Stimulated activated CD8-positive, alpha-beta memory T cell treated with anti-CD3 and anti-CD28 coated beads, Interleukin-15, amount 100 ng/mL, for 1 hour (primary cell): ENCODE results near the gene CDKN2B-AS1.

Experiments
- DNase-seq: peaks from one replicate; pipeline ENCODE4 v3.0.0-alpha.2; 2020; ENCODE audit warnings: low read depth

Gene CDKN2B-AS1

DNA sequence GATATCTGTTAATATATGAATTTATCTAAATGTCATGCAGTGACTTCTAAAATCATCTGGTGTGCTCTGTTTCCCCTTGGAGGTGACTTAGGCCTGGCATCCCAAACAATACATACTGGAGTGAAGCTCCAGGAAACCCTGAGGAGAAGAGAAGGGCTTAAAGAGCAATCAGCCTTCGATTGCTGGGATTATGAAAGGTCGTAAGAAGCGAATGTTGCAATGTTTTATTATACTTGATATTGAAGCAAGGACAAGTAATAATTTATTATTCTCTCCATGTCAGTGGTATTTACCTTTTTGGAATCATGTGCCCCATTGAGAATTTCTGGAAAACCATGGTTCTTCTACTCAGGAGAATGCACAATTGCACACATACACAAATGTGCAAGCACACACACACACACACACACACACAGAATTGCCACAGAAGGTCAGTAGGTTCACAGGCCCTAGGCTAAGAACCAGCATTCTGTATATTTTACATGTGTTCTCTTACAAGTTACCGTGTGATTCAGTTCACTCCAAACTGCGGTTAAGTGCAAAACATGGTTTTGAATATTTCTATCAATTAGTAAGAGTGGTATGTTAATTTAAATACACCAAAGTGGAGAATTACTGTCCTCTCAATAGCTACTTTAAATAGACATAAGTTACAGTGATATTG is 93.6 kb downstream of the CDKN2B-AS1 start:
- DNase-seq: no peak

DNA sequence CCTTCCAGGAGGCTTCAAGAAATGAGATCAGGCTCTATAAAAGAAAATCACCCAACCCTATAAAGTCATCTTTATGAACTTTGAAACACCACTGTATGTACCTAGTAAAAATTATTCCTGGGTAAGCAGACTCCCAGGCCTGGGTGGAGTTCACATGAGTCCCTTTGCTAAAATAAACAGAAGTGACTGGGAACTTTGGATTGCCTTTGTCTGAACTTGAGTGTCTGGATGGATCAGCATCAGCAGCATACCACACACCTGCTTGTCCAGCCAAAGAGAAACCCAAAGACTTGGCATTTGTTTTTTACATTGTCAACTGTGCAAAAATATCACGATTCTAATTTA is 94.1 kb downstream of the CDKN2B-AS1 start:
- DNase-seq: no peak

DNA sequence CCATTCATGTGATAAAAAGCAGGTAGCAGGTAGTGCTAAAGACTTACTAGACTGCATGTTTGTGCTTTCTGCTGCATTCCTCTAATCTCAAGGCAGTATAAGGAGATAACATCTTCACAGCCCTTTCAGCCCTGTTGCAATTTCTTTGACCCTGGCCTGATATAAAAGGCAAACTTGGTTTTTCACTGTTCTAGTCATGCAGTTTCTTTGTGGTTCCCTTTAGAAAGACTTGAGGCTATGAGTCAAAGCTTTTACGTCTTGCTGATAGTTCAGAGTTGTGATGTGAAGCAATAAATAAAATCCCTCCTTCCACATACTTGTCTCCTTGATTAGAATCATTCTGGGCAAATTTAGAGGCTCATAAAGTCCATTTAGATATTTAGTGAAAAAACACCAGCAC is 103.1 kb downstream of the CDKN2B-AS1 start:
- DNase-seq: no peak

DNA sequence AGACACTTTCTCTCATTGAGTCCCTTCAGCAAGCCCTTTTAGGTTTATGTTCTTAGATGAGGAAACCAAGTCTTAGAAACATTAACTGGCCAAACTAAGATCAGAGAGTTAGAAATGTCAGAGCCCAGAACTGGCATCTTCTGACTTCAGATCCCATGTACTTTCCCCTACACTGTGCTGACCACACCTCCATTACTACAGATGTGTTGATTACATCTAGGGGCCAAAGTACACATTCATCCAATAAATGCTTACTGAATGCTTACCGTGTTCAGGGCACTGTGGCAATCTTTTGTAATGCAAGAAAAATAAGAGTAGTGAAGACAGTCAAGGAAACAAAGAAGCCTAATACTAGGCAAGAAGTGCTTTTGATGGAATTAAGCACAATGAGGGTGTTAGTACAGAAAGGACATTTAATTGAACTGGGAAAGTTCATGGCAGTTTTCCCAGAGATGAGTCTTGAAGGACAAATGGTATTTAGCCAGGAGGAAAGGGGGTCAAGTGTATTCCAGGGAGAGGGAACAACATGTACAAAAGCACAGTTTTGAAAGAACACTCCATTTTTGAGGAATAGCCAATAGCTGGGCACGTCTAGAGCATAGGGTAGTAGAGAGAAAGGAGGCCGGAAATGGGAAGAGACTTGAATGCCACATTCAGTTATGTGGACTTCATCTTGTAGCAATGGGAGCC is 104.2 kb downstream of the CDKN2B-AS1 start:
- no peak for DNase-seq

DNA sequence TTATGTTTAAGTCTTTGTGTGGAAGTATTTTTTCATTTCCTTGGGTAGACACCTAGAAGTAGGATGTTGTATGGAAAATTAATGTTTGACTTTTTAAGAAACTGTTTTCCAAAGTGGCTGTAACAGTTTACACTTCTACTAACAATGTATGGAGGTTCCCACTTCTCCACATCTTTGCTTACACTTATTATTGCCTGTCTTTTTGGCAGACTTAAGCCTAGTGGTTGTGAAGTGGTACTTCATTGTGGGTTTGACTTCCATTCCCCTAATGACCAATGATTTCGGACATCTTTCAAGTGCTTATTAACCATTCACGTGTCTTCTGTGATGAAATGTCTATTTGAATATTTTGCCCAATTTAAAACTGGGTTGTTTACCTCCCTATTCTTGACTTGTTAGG is 106.0 kb downstream of the CDKN2B-AS1 start:
- no peak for DNase-seq

DNA sequence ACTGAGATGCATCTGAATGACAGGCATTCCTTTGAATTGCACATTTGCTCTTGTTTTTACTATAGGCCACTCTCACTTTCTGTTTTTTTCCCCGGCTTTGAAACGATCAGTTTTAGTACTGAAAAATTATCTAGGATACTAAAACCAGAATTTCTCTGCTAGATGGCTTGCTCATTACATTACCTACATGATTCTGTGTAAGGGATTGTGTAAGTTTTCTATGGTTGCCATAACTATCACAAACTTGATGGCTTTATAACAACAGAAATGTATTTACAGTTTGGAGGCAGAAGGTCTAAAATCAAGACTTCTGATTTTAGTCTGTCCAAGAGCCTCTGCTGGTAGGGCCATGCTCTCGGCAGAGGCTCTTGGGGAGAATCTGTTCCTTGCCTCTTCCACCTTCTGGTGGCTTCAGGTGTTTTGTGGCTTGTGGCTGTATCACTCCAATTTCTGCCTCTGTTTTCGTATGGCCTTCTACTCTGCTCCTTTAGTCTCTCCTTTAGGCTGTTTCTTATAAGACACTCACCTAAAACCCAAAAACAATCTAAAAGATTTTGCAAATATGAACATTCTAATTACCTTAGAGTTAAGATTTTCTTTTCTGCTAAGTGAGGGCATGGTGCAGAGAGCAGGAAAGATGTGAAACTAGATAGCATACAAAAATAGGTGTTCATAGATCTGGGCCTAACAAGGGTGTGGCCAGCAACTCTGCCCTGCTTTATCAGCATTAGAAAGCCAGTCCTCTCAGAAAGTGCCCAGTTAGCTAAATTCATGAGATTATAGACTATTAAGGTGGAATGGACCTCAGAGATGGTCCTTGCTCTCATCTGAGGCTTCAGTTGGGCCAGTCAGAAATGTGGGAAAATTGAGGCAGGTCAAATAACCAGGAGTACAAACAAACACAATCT is 107.8 kb downstream of the CDKN2B-AS1 start:
- DNase-seq: no peak

DNA sequence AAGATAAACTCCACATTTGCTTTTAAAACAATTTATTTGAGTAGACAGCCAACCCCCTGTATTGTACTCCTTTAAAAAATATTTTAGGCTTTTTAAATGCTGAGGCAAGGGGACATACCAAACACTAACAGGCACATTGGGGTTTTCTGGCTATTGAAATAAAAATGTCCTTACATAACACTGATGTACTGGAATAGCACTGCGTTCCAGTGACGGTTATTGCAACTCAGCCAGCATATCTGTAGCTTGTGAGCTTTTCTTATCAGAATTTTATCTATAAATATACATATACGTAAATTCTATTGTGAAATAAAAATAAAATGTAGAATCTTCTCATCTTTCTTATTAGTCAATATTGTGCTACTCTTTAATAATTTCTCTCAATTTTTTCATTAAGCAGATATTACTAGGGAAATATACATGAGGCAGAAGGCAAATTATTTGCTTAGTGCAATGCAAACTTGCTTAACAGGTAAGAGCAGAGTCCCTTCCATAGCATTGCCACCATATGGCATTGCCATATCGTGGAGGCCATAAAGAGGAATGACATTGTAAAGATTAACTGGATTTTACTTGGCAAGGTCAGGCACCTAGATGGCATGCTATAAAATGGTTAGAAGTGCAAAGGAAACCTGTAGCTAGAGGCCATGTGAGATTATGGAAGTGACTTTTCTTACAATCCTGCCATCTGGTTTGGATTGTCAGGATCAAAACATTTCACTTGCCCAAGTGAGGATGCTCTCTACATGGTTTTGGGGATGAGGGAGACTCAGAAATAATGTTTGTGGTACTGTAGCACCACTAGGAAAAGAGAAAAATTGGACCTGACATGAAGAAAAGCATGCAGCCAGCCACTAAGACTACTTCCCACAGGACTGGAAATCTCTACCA is 109.3 kb downstream of the CDKN2B-AS1 start:
- DNase-seq: no peak

DNA sequence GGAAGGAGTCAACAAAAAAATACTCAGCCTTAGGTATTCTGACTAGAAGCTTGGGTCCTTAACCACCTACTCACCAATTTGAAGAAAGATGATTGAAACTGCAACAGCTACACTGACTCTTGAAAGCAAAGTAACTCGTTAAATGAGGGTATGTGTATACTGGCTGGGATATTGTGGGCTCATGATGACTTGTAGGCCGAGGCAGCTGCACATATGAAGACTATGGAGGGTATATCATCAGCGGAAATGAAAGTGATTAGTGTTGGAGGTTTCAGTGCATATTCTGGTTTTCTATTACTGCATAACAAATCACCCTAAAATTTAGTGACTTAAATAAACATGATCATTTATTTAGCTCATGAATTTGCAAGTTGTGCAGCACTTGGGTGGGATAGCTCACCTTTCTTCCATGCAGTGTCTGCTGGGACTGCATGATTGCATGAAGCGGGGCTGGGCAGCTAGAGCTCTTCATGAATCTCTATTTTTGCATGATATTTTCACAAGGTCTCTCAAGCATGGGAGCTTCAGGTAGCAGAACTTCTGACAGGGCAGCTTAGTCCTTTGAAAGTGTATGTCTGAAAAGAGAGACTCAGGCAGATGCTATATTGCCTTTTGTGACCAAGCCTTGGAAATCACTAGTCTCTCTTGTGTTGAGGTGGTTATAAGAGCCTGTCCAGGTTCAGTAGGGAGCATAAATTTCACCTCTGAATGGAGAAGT is 110.6 kb downstream of the CDKN2B-AS1 start:
- DNase-seq: no peak

DNA sequence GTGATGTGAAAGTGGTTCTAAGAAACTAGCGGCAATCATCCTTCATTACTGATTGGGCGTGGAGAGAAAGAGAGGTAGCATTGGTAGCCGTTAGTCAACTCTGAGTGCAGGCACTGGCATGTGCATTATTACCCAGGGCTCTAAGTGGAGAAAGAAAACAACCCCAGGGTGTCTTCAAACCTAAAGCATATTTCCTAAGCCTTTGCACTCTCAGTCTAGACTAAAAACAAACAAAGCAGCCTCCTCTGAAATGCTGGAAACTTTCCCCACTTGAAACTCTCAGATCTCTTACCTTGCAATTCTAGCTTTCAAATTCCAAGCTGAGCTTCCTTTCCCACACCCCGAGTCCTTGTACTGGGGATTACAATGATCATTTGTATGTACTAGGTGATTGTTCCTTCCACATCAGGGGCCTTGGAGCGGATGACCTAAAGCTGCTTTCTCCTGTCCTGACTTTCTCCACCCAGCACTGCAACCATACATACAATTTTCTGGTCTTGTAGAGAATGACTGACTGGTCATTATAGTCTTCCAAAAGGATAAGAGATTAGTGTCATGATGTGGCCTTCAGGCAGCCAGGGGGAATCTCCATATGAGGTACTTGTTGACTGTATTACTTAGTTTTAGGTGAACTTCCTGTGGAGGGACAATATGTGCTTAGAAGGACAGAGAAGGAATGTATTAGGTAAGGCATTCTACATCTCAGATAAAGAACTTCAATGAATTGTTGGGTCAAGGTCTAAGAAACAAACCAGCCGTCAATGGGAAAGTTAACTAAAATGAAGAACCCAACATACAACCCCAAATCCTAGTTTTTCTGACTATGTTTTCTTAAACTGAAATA is 112.8 kb downstream of the CDKN2B-AS1 start:
- DNase-seq: no peak

DNA sequence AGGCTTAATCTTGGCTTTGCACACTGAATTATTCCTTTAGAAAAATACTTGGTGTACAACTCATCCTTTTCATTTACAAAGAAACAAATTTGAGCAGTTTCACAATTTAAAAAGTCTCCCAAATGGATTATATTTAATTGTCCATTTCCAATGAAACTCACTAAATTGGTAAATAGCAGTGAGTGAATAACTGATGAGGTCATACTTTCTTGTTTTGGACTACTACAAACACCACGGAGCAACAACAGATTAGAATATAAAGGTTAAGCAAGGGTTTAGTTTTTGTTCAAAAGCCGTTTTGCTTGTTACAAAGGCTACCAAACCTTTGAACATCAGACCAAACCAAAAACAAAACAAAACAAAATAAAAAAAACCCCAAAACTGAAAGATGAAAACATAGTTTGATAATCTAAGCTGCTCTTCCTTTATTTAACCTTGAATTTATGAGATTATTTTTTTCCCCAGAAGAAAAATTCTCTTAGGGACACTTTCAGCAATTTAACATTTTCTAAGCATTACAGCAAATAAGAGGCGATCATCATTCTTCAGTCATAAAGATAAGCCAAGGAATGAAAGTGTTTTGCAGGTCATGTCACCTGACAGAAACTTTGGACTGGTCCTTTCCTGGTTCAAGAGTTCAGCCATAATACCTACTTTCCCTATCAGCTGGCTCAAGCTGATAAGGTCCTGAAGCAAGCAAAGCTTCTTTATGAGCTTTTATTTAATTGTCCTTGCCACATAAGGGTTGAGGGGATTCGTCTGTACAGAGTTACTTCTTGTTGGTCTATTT is 114.2 kb downstream of the CDKN2B-AS1 start:
- DNase-seq: no peak

DNA sequence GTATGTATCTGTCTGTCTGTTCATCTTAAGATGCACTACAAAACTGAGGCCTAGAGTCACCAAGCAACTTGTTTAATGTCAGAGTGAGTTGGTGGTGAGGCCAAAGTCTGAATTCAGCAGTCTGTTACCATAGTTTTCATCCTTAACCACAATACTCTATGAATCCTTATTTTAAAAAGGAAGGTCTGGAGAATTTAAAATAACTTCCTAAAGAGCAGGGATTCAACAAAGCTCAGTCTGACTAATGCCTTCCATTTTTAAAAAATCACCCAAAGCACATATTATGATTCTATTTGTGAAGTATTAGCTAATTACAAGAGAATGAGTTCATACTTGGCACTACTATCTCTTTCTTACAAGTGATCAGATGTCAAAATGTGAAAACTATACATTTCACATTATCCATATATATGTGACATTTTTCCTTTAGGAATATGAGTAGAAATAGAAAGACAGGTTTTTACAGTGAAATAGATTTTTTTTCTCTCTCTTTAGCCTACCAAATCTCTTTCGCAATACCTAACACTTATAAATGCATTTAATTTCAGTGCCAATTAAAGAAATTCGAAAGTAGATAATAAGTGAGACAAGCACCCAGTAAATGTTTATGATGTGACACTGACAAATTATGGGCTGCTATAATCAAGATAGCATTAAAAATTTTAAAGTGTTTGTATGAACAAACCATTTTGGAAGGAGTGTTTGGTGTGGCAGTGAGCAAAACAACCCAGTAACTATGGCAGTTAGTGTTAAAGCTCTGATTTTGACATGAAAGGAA is 116.8 kb downstream of the CDKN2B-AS1 start:
- DNase-seq: no peak

DNA sequence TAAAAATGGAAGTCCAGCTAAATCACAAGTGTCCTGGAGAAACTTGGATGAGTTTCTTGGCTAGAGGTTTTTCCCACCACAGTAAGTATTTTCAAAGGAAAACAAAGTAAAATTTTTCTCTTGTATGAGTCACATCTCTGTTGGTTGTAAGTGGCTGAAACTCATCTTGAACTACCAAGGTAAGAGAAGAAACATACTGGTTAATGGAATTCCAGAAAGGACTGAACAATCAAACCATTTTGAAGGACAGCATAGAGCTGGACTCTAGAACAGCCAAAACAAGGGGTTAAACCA is 117.3 kb downstream of the CDKN2B-AS1 start:
- no peak for DNase-seq

DNA sequence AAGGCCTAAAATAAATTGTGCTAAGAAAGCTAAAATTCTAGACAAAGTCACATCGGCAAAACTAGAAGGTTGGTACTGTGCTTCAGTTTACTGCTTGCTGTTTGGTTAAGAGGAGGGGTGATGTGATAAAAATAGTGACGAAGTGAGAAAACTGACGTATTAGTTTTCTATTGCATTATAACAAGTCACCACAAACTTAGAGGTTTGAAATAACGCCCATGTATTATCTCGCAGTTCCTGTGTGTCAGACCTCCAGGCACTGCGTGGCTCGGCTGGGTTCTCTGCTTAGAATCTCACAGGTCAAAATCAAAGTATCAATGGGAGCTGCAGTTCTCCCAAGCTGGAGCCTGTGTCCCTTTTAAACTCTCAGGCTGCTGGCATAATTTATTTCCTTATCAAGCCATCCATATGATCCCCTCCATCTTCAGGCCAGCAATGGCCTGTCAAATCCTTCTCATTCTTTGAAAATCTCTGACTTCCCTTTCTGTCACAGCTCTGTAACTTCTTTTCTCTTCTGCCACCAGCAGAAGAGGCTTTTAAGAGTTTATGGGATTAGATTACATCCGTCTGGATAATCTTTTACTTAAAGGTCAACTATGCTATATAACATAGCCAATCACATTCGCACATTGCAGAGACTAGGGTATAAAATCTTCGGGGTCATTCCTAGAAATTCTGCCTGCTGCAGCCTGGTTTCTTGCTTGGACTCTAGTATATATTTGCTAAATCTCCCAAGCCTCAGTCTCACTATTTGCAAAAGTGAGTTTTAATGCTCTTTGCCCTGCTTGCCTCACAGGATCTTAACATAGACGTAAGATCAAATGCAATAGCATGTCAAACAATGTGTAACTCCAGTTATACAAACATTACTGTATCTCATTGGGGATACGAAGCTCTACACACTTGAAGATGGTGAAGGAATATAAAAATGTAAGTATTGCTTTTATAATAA is 118.6 kb downstream of the CDKN2B-AS1 start:
- DNase-seq: no peak

DNA sequence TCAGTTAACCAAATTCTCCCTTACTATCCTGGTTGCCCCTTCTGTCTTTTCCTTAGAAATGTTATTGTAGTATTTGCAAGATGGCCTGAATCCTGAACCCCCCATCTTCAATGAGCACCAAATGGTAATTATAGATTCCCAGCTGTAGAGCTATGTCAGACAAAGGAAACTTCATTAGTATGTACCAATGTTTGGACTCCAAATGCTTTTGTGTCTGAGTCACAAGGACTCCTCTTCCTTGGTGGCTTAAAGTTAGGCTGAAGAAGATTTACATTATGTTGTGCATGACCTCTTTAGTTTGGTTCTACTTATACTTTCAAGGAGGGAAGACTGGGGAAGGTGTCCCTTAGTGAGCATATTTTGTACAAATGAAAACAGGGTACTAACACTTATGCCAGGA is 120.4 kb downstream of the CDKN2B-AS1 start:
- no peak for DNase-seq

DNA sequence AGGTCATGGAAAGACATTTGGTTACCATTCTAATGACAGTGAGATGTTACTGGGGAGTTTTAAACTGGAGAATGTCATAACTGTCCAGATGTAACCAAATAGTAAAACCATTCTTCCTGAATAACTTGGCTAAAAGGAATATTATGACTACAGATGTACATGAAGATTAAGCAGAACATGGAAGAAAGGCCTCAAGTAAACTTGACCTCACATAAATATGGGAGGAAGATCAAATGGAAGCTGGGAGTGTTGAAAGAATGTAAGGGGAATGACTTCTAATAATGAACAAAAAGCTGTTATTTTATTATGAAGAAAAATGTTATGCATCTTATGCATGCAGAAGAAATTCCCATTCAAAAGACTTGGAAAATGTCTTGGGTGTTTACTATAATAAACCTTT is 122.2 kb downstream of the CDKN2B-AS1 start:
- DNase-seq: no peak

DNA sequence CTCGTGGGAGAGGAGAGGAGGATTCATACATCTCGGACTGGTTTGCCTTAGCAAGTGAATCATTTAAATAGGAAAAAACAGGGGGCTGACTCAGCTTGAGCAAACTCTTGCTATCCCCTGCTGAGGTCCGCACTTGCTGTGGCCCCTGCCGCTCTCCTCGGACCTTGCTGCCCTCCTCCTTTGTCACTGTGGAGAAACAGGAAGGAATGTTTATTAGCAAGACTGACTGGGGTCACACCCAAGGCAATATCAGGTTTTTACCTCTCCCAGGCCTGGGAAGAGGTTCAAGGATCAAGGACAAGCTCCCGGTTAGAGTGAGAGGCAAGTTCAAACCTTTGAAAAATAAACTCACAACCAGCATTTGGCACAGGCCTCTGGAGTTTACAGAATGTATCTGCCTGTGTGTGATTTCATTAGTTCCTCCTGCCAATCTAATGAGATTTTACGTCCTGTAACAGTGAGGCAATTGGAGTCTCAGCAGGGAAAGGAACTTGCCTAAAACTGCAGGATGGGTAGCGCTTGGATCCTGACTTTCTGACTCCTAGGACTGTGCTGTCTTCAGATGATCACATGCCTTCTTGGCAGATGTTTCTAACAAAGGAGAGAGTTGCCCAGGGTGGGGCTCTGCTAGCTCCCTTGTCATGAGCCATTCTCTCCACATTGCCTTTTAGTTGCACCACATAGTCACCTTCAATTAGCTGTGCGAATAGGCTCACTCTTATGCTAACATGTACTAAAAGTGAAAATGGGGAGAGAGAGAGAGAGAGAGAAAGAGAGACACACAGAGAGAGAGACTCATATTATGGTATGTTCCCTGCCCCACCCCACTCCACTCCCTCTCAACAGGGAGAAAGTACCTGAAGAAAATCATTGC is 123.2 kb downstream of the CDKN2B-AS1 start:
- no peak for DNase-seq
